Measurements from ENCODE around the gene ZNF18. TPM values are rescaled to one million over a fixed set of nuclear protein-coding genes. Genes with fewer than 3 reads are reported as not detected.
"Not testable (repeated sequence)": the region's sequence is repeated elsewhere in the genome, so short reads cannot be mapped to it uniquely, and the experiment has no call there.

The ZNF18 gene
- total RNA-seq, 4 donors from 2014 or later: 5.0 to 10.8 (median 7.6) TPM

- no peaks in the 10 kb centered on the region for H3K36me3 ChIP-seq
- no peak for TF ChIP-seq CTCF (IDR thresholded peaks at IDR 0.05)
- no peak for TF ChIP-seq POLR2AphosphoS5 (IDR thresholded peaks at IDR 0.05)
- TF ChIP-seq POLR2A (IDR thresholded peaks at IDR 0.05; ENCODE audit: low read depth): no peak
- no peak for TF ChIP-seq EP300 (IDR thresholded peaks at IDR 0.05)
- WGBS: 37% methylated on average over 6 of the region's 6 CpGs
- H3K27ac ChIP-seq (replicated peaks in 1 of 4): peak overlapping the region in 1 of 4 donors; percentile 33
- peaks cover 0 to 5% (median 2%) of the 10 kb centered on the region in 4 donors for H3K9me3 ChIP-seq
- no peak for DNase-seq (ENCODE audit: extremely low spot score)
- H3K4me1 ChIP-seq: peaks cover 0 to 12% (median 11%) of the 10 kb centered on the region in 4 donors
- intact Hi-C loops (cut with DNase I): no loop called here
- peak overlapping the region; percentile 13 to 30 (median 25) for H3K4me3 ChIP-seq
- H3K27me3 ChIP-seq: no peaks in the 10 kb centered on the region
Measured at GRCh38 chr17:11948789-11949188, 48.5 kb downstream of the ZNF18 start.

GRCh38 chr17:11944587-11944986 lies 52.7 kb downstream of the ZNF18 start:
- H3K27me3 ChIP-seq: no peaks in the 10 kb centered on the region
- H3K9me3 ChIP-seq: no peaks in the 10 kb centered on the region
- H3K27ac ChIP-seq (replicated peaks in 1 of 4): no peak overlapping the region
- intact Hi-C loops (cut with DNase I): no loop called here
- peaks cover 0 to 12% (median 11%) of the 10 kb centered on the region in 4 donors for H3K4me1 ChIP-seq
- TF ChIP-seq EP300 (IDR thresholded peaks at IDR 0.05) (no peak), CTCF (IDR thresholded peaks at IDR 0.05) (no peak), POLR2A (IDR thresholded peaks at IDR 0.05; ENCODE audit: low read depth) (no peak), POLR2AphosphoS5 (IDR thresholded peaks at IDR 0.05) (no peak)
- 77% methylated on average over 3 of the region's 3 CpGs for WGBS
- no peaks in the 10 kb centered on the region for H3K36me3 ChIP-seq
- H3K4me3 ChIP-seq: no peak overlapping the region
- no peak for DNase-seq (ENCODE audit: extremely low spot score)

GRCh38 chr17:11943759-11944347 lies 53.4 kb downstream of the ZNF18 start:
- H3K4me1 ChIP-seq: peaks cover 0 to 7% (median 6%) of the 10 kb centered on the region in 4 donors
- no peaks in the 10 kb centered on the region for H3K9me3 ChIP-seq
- H3K27me3 ChIP-seq: no peaks in the 10 kb centered on the region
- DNase-seq (ENCODE audit: extremely low spot score): no peak
- WGBS: 85% methylated on average over 7 of the region's 7 CpGs
- H3K36me3 ChIP-seq: no peaks in the 10 kb centered on the region
- H3K27ac ChIP-seq (replicated peaks in 1 of 4): no peak overlapping the region
- no peak overlapping the region for H3K4me3 ChIP-seq
- TF ChIP-seq POLR2AphosphoS5 (IDR thresholded peaks at IDR 0.05): no peak
- TF ChIP-seq EP300 (IDR thresholded peaks at IDR 0.05): no peak
- intact Hi-C loops (cut with DNase I): no loop called here

GRCh38 chr17:11943086-11943485 lies 54.2 kb downstream of the ZNF18 start:
- H3K27ac ChIP-seq (replicated peaks in 1 of 4); DNase-seq (ENCODE audit: extremely low spot score); H3K27me3 ChIP-seq; H3K9me3 ChIP-seq; H3K4me1 ChIP-seq; intact Hi-C loops (cut with DNase I); H3K4me3 ChIP-seq; H3K36me3 ChIP-seq: not testable (repeated sequence)
- over 99% methylated on average over 10 of the region's 11 CpGs for WGBS

GRCh38 chr17:11940904-11941303 lies 56.4 kb downstream of the ZNF18 start:
- WGBS: 81% methylated on average over 2 of the region's 2 CpGs
- intact Hi-C loops (cut with DNase I): no loop called here
- TF ChIP-seq POLR2A (IDR thresholded peaks at IDR 0.05; ENCODE audit: low read depth) (no peak), CTCF (IDR thresholded peaks at IDR 0.05) (no peak), EP300 (IDR thresholded peaks at IDR 0.05) (no peak), POLR2AphosphoS5 (IDR thresholded peaks at IDR 0.05) (no peak)

More at GRCh38 chr17:11940904-11941303, 56.4 kb downstream of the ZNF18 start:
- peaks cover 0 to 13% (median 0%) of the 10 kb centered on the region in 4 donors for H3K27me3 ChIP-seq
- H3K27ac ChIP-seq (replicated peaks in 1 of 4): no peak overlapping the region
- no peak for DNase-seq (ENCODE audit: extremely low spot score)
- H3K36me3 ChIP-seq: no peaks in the 10 kb centered on the region
- no peaks in the 10 kb centered on the region for H3K4me1 ChIP-seq
- no peaks in the 10 kb centered on the region for H3K9me3 ChIP-seq
- H3K4me3 ChIP-seq: no peak overlapping the region
